Keratinocyte (primary cell): ENCODE measurements around the gene GCNT3.

Source experiments
- EZH2 ChIP-seq: IDR thresholded peaks from one replicate; pipeline ENCODE4 v1.6.1; 2012; ENCODE audit warnings: inconsistent platforms, mild to moderate bottlenecking, low read length, moderate library complexity
- TF ChIP-seq, protein P1 (sequence below), 3 experiments: IDR thresholded peaks in 1 of 3; conservative IDR thresholded peaks in 1 of 3; optimal IDR thresholded peaks in 1 of 3; 2 replicates in 2 of 3; 3 replicates in 1 of 3; pipeline versions ENCODE3 to v1.5.1; 2011; ENCODE audit warnings: low read length in 3 of 3, mild to moderate bottlenecking in 3 of 3, moderate library complexity in 2 of 3, control low read depth in 1 of 3, inconsistent platforms in 1 of 3; ENCODE audit not compliant: insufficient read depth in 2 of 3; ENCODE audit errors: extremely low read depth in 1 of 3

DNA sequence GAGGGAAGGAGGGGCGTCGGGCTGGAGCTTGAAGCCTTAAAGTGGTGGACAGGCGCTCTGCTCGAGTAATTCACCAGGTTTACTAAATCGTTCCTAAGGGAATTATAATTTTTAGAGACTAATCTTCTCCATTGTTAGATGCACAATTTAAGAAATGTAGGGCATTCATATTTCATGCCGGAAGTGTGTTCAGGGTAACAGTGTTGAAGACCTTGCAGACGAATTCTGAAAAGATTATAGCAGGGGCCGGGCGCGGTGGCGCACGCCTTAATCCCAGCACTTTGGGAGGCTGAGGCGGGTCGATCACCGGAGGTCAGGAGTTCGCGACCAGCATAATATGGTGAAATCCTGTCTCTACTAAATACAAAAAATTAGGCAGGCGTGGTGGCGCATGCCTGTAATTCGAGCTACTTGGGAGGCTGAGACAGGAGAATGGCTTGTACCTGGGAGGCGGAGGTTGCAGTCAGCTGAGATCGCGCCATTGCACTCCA, 46.1 kb downstream of the GCNT3 start:
- no peak for TF ChIP-seq EZH2
- TF ChIP-seq, protein P1, sequence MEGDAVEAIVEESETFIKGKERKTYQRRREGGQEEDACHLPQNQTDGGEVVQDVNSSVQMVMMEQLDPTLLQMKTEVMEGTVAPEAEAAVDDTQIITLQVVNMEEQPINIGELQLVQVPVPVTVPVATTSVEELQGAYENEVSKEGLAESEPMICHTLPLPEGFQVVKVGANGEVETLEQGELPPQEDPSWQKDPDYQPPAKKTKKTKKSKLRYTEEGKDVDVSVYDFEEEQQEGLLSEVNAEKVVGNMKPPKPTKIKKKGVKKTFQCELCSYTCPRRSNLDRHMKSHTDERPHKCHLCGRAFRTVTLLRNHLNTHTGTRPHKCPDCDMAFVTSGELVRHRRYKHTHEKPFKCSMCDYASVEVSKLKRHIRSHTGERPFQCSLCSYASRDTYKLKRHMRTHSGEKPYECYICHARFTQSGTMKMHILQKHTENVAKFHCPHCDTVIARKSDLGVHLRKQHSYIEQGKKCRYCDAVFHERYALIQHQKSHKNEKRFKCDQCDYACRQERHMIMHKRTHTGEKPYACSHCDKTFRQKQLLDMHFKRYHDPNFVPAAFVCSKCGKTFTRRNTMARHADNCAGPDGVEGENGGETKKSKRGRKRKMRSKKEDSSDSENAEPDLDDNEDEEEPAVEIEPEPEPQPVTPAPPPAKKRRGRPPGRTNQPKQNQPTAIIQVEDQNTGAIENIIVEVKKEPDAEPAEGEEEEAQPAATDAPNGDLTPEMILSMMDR (optimal IDR thresholded peaks at IDR 0.05 in 1 of 3, IDR thresholded peaks at IDR 0.05 in 1 of 3, conservative IDR thresholded peaks at IDR 0.05 in 1 of 3; ENCODE audit: extremely low read depth in 1 of 3, insufficient read depth in 2 of 3, low read length in 3 of 3) = no peak
